ENCODE measurements around the gene TEPSIN. TPM values are rescaled to one million over a fixed set of nuclear protein-coding genes. Genes with fewer than 3 reads are reported as not detected.
"Not testable (repeated sequence)": the region's sequence is repeated elsewhere in the genome, so short reads cannot be mapped to it uniquely, and the experiment has no call there.

TEPSIN gene
- polyA plus RNA-seq, 1 donor (not counting 4 experiments of a cell fraction or from before 2014, with no cell fraction given): 7.1 TPM

DNA sequence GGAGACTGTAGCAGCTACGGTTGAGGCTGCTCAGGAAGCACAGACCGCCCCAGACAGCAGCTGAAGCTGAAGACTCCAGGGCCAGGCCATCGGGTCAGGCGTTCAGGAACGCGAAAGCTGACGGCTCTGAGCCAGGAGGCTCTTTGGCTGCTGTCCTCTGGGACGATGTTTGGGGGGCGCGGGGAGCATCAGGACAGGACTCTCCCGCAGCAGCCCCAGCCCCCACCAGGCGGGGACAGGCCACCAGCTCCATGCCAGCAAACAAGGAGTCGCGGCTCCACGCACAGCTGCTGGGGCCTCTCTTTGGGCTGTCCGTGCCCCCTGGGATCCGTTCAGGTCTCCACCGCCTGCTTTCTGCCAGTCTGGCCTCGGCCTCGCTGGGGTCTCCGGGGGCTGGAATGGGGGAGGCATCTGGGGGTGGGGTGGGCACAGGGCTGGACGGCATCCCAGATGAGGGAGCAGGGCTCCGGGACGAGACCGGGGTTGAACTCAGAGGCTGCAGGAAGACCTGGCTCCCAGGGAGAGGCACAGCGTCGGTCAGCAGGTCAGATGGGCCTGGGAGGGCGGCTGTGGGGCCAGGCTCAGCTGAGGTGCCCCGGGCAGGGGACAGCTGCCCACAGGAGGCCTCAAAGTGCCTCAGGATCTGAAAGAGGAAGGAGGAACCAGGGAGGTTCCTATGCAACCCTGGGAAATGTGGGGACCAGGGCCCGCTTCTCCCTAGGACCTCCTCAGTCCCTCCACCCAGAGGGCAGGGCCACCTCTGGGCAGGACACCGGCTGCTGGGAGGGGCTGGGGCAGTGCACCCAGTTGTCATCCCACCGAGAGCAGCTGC is 9.8 kb downstream of the TEPSIN start:
- Histone ChIP-seq H3K9ac (ENCODE audit: control insufficient read depth, extremely low read depth, insufficient read depth, low read length) (no peak overlapping the region), H3K36me3 (ENCODE audit: control insufficient read depth in 2 of 2, extremely low read depth in 1 of 2, insufficient read depth in 2 of 2, low read length in 2 of 2) (peaks cover 5 to 24% of the 10 kb centered on the region in 2 experiments), H3K4me1 (ENCODE audit: control insufficient read depth, extremely low read depth, insufficient read depth, low read length) (no peaks in the 10 kb centered on the region), H2AFZ (ENCODE audit: control insufficient read depth, low read length) (no peak overlapping the region), H3K9me1 (ENCODE audit: control insufficient read depth, extremely low read depth, insufficient read depth, low read length) (no peaks in the 10 kb centered on the region), H3K79me2 (ENCODE audit: control insufficient read depth, insufficient read depth, low read length) (no peaks in the 10 kb centered on the region), H3K27ac (ENCODE audit: control insufficient read depth, insufficient read depth, low read length) (no peak overlapping the region), H3K4me2 (ENCODE audit: control insufficient read depth, extremely low read depth, insufficient read depth, low read depth, low read length) (no peak overlapping the region), H4K20me1 (ENCODE audit: control insufficient read depth, extremely low read depth, insufficient read depth, low read length) (no peaks in the 10 kb centered on the region), H3K4me3 (ENCODE audit: control insufficient read depth in 2 of 3, extremely low read depth in 1 of 3, insufficient read depth in 2 of 3, low read depth in 1 of 3, low read length in 3 of 3) (no peak overlapping the region), H3K27me3 (ENCODE audit: control insufficient read depth, extremely low read depth, insufficient read depth, low read length) (no peaks in the 10 kb centered on the region), H3K9me3 (ENCODE audit: control insufficient read depth, low read depth, low read length) (no peaks in the 10 kb centered on the region)
- no peak for DNase-seq (ENCODE audit: low read depth, low spot score)
- dilution Hi-C loops (cut with MboI; ENCODE audit: extremely low pct_ligation_motif_present, low sequenced_read_pairs): no loop called here
- no peak for TF ChIP-seq CTCF (optimal IDR thresholded peaks at IDR 0.05 in 1 of 3, IDR thresholded peaks at IDR 0.05 in 1 of 3, conservative IDR thresholded peaks at IDR 0.05 in 1 of 3; ENCODE audit: extremely low read depth in 1 of 3, insufficient read depth in 2 of 3, low read length in 3 of 3)
- FAIRE-seq: no peak

- TF ChIP-seq CTCF (optimal IDR thresholded peaks at IDR 0.05 in 1 of 3, IDR thresholded peaks at IDR 0.05 in 1 of 3, conservative IDR thresholded peaks at IDR 0.05 in 1 of 3; ENCODE audit: extremely low read depth in 1 of 3, insufficient read depth in 2 of 3, low read length in 3 of 3): no peak
- no peak for TF ChIP-seq EZH2 (IDR thresholded peaks at IDR 0.05; ENCODE audit: low read length)
- Histone ChIP-seq H3K79me2 (ENCODE audit: control insufficient read depth, insufficient read depth, low read length) (no peaks in the 10 kb centered on the region), H3K27me3 (ENCODE audit: control insufficient read depth, extremely low read depth, insufficient read depth, low read length) (no peaks in the 10 kb centered on the region), H4K20me1 (ENCODE audit: control insufficient read depth, extremely low read depth, insufficient read depth, low read length) (no peaks in the 10 kb centered on the region), H3K4me3 (ENCODE audit: control insufficient read depth in 2 of 3, extremely low read depth in 1 of 3, insufficient read depth in 2 of 3, low read depth in 1 of 3, low read length in 3 of 3) (no peak overlapping the region), H3K36me3 (ENCODE audit: control insufficient read depth in 2 of 2, extremely low read depth in 1 of 2, insufficient read depth in 2 of 2, low read length in 2 of 2) (peaks cover 5 to 22% of the 10 kb centered on the region in 2 experiments), H3K4me2 (ENCODE audit: control insufficient read depth, extremely low read depth, insufficient read depth, low read depth, low read length) (no peak overlapping the region), H3K27ac (ENCODE audit: control insufficient read depth, insufficient read depth, low read length) (no peak overlapping the region), H3K9ac (ENCODE audit: control insufficient read depth, extremely low read depth, insufficient read depth, low read length) (no peak overlapping the region), H3K9me3 (ENCODE audit: control insufficient read depth, low read depth, low read length) (no peaks in the 10 kb centered on the region), H2AFZ (ENCODE audit: control insufficient read depth, low read length) (no peak overlapping the region), H3K4me1 (ENCODE audit: control insufficient read depth, extremely low read depth, insufficient read depth, low read length) (no peaks in the 10 kb centered on the region), H3K9me1 (ENCODE audit: control insufficient read depth, extremely low read depth, insufficient read depth, low read length) (no peaks in the 10 kb centered on the region)
- dilution Hi-C loops (cut with MboI; ENCODE audit: extremely low pct_ligation_motif_present, low sequenced_read_pairs): no loop called here
- FAIRE-seq: no peak
- DNase-seq (ENCODE audit: low read depth, low spot score): no peak
These were observed 10.4 kb downstream of the TEPSIN start for GRCh38 chr17:81228420-81228819.

DNA sequence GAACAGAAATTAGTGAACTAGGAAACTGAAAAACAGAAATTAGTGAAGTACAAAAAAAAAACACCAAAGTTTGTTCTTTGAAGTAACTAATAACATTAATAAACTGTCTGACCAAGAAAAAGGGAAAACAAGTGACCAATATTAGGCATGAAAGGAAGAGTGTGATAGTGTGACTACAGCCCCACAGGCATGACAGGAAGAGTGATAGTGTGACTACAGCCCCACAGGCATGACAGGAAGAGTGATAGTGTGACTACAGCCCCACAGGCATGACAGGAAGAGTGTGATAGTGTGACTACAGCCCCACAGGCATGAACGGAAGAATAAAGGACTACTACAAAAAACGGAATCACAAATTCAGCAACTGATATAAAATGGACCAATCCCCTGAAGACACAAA is 11.2 kb downstream of the TEPSIN start:
- H3K4me3 ChIP-seq (ENCODE audit: control insufficient read depth in 2 of 3, extremely low read depth in 1 of 3, insufficient read depth in 2 of 3, low read depth in 1 of 3, low read length in 3 of 3); H3K4me2 ChIP-seq (ENCODE audit: control insufficient read depth, extremely low read depth, insufficient read depth, low read depth, low read length); DNase-seq (ENCODE audit: low read depth, low spot score); H4K20me1 ChIP-seq (ENCODE audit: control insufficient read depth, extremely low read depth, insufficient read depth, low read length); FAIRE-seq; H3K9ac ChIP-seq (ENCODE audit: control insufficient read depth, extremely low read depth, insufficient read depth, low read length); H3K4me1 ChIP-seq (ENCODE audit: control insufficient read depth, extremely low read depth, insufficient read depth, low read length); dilution Hi-C loops (cut with MboI; ENCODE audit: extremely low pct_ligation_motif_present, low sequenced_read_pairs); H3K27me3 ChIP-seq (ENCODE audit: control insufficient read depth, extremely low read depth, insufficient read depth, low read length); H3K79me2 ChIP-seq (ENCODE audit: control insufficient read depth, insufficient read depth, low read length); H3K27ac ChIP-seq (ENCODE audit: control insufficient read depth, insufficient read depth, low read length); H2AFZ ChIP-seq (ENCODE audit: control insufficient read depth, low read length); H3K9me1 ChIP-seq (ENCODE audit: control insufficient read depth, extremely low read depth, insufficient read depth, low read length); H3K9me3 ChIP-seq (ENCODE audit: control insufficient read depth, low read depth, low read length): not testable (repeated sequence)
- peaks cover 5 to 17% of the 10 kb centered on the region in 2 experiments for H3K36me3 ChIP-seq (ENCODE audit: control insufficient read depth in 2 of 2, extremely low read depth in 1 of 2, insufficient read depth in 2 of 2, low read length in 2 of 2)
